Astrocyte of the cerebellum (primary cell): ENCODE data around the gene CNR2.
"Not testable (repeated sequence)": the region's sequence is repeated elsewhere in the genome, so short reads cannot be mapped to it uniquely, and the experiment has no call there.

ENCODE experiments used
- DNase-seq: peaks from one replicate; pipeline ENCODE4 v3.0.0-alpha.2; 2011; ENCODE audit warnings: low read depth
- H3K4me3 ChIP-seq: 2 replicates; pipeline ENCODE4 v1.5.1; 2011; ENCODE audit warnings: mild to moderate bottlenecking, low read depth, low read length, moderate library complexity
- CTCF ChIP-seq: IDR thresholded peaks from 2 replicates; pipeline ENCODE4 v1.5.1; 2012; ENCODE audit warnings: low read length, low read depth, moderate library complexity, mild to moderate bottlenecking; ENCODE audit errors: missing control alignments
- in situ Hi-C: cut with HindIII; loops from 2 replicates; pipeline ENCODE4 v1.10.0; 2017; ENCODE audit warnings: low sequenced_read_pairs

Gene CNR2

DNA sequence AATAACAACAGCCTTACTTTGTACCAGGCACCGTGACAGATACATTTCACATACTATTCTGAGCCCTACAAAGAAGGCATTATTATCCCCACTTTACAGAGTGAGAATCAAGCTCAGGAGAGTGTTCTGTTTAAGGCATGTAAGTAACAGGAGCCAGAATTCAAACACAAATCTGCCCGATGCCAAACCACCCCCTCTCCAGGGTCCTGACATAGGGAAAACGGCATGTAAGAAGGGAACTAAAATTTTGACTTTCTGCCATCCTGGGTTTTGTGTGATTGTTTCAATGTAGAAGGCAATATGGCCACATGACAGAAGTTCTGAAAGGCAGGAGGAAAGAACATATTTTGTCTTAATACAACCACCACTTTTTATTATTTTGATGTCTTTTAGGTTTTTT, 50.5 kb downstream of the CNR2 start:
- DNase-seq: no peak
- no peak for TF ChIP-seq CTCF
- H3K4me3 ChIP-seq: no peak overlapping the region
- in situ Hi-C loops: loop anchor here (5.0 kb wide), 3 partner anchors 40 to 105 kb away; no protein-coding TSS in a partner anchor

DNA sequence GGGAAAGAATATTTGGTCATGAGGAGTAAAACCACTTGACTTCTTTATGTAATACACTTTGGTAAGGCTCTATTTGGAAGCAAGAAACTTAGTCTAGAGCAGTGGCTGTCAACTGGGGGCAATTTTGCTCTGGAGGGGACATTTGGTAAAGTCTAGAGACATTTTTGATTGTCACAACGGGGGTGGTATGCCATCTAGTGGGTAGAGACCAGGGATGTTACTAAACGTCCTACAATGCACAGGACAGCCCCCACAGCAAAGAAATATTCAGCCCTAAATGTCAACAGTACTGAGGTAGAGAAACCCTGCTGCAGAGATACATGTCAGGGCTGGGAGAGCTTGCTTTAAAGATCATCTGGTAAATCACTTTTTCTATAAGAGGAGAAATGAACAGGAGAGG, 58.6 kb downstream of the CNR2 start:
- no peak overlapping the region for H3K4me3 ChIP-seq
- DNase-seq: no peak
- in situ Hi-C loops: no loop called here
- TF ChIP-seq CTCF: no peak

DNA sequence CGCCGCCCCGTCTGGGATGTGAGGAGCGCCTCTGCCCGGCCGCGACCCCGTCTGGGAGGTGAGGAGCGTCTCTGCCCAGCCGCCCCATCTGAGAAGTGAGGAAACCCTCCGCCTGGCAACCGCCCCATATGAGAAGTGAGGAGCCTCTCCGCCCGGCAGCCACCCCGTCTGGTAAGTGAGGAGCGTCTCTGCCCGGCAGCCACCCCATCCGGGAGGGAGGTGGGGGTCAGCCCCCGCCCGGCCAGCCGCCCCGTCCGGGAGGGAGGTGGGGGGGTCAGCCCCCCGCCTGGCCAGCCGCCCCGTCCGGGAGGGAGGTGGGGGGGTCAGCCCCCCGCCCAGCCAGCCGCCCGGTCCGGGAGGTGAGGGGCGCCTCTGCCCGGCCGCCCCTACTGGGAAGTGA, 60.0 kb downstream of the CNR2 start:
- H3K4me3 ChIP-seq, in situ Hi-C loops, DNase-seq: not testable (repeated sequence)

- in situ Hi-C loops, DNase-seq, H3K4me3 ChIP-seq: not testable (repeated sequence)
Measured at GRCh38 chr1:23851406-23851805, 61.8 kb downstream of the CNR2 start.

DNA sequence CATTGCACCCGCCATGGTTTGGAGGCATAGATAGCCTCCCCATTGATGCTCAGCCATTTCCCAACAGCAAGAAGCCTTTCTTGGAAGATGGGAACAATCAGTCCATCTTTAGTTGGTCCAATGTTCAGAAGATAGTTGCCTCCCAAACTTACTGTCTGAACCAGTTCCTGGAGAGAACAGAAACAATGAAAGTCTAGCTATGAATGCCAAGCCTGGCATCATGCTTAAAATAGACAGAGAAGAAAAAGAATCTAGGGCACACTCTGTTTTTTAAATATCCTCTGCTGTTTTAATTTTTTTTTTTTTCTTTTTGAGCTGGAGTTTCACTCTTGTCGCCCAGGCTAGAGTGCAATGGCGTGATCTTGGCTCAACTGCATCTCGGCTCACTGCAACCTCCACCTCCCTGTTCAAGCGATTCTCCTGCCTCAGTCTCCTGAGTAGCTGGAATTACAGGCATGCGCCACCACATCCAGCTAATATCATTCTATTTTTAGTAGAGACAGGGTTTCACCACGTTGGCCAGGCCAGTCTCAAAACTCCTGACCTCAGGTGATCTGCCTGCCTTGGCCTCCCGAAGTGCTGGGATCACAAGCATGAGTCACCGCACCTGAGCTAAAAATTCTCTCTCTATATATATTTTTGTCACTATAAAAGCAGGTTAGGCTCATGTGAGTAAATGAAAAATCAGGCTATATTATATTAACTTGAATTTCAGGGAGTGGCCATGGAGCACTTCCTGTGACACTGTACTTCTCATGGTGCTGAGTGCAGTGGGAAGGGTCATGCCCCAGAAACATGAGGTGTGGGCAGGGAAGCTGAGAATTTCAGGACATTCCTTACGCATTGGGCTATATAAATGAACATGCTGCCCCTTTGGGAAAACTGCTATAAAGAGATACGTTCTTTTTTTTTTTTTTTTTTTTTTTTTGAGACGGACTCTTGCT, 64.2 kb downstream of the CNR2 start:
- no peak for TF ChIP-seq CTCF
- H3K4me3 ChIP-seq: no peak overlapping the region
- in situ Hi-C loops: no loop called here
- DNase-seq: no peak

- H3K4me3 ChIP-seq, in situ Hi-C loops, DNase-seq: not testable (repeated sequence)
Measured at GRCh38 chr1:23847482-23848095, 65.6 kb downstream of the CNR2 start.

DNA sequence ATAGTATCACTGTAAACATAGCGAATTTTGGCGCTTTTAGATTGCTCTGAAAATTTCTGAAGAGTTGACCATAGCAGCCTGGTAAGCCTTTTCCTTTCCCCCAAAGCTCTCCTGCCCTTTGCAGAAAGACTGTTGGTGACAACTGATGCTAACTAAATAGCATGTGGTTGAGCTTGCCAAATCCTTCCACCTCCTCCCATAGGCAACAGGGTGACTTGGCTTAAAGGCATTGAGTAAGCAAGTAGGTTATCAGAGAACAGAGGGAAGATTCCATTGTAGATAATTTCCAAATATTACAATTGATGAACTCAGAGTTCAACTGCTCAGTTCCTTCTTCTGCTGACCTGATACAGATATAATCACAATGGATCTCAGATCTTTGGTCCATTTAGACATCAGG, 68.0 kb downstream of the CNR2 start:
- DNase-seq: no peak
- TF ChIP-seq CTCF: no peak
- no peak overlapping the region for H3K4me3 ChIP-seq
- in situ Hi-C loops: no loop called here

DNA sequence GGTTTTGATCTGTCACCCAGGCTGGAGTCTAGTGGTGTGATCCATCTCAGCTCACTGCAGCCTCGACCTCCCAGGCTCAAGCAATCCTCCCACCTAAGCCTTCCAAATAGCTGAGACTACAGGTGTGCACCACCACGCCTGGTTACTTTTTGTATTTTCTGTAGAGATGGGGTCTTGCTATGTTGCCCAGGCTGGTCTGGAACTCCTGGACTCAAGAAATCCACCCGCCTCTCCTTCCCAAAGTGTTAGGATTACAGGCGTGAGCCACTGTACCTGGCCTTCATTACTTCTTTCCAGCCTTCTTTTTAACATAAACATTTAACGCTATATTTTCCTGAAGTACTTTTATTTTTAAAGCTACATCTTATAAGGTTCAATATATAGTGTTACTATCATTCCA, 69.5 kb downstream of the CNR2 start:
- no peak for DNase-seq
- in situ Hi-C loops: no loop called here
- H3K4me3 ChIP-seq: no peak overlapping the region

More for the DNA sequence above, 69.5 kb downstream of the CNR2 start:
- no peak for TF ChIP-seq CTCF
